BE2C (cell line): ENCODE measurements around the gene FERMT1. TPM values are rescaled to one million over a fixed set of nuclear protein-coding genes. Genes with fewer than 3 reads are reported as not detected.

ENCODE experiments used
- DNase-seq: peaks from one replicate; pipeline ENCODE4 v3.0.0-alpha.2; 2020
- H3K27me3 ChIP-seq: fragments of 250-450 bp; sonication (Bioruptor Pico); 2 replicates; pipeline ENCODE4 v1.5.1; 2020; ENCODE audit warnings: mild to moderate bottlenecking
- H3K36me3 ChIP-seq: fragments of 250-450 bp; sonication (Bioruptor Pico); 2 replicates; pipeline ENCODE4 v1.5.1; 2020; ENCODE audit warnings: mild to moderate bottlenecking
- H3K4me1 ChIP-seq: fragments of 250-450 bp; sonication (Bioruptor Pico); 2 replicates; pipeline ENCODE4 v1.5.1; 2020
- H3K4me3 ChIP-seq: 2 replicates; pipeline ENCODE4 v1.5.1; 2011; ENCODE audit warnings: low read depth, low read length
- H3K9me3 ChIP-seq: fragments of 250-450 bp; sonication (Bioruptor Pico); 2 replicates; pipeline ENCODE4 v1.5.1; 2020
- CTCF ChIP-seq: IDR thresholded peaks from 2 replicates; pipeline ENCODE4 v1.5.1; 2012; ENCODE audit warnings: mild to moderate bottlenecking, low read depth, low read length
- polyA plus RNA-seq: library from polyadenylated mRNA; unstranded; fragments of >200 nt; gene quantifications from one replicate; pipeline ENCODE4 v1.2.1, GENCODE V29; 2012; ENCODE audit warnings: low read depth, missing spikeins; ENCODE audit not compliant: insufficient read length, insufficient read depth

FERMT1 gene
- not detected for polyA plus RNA-seq

DNA sequence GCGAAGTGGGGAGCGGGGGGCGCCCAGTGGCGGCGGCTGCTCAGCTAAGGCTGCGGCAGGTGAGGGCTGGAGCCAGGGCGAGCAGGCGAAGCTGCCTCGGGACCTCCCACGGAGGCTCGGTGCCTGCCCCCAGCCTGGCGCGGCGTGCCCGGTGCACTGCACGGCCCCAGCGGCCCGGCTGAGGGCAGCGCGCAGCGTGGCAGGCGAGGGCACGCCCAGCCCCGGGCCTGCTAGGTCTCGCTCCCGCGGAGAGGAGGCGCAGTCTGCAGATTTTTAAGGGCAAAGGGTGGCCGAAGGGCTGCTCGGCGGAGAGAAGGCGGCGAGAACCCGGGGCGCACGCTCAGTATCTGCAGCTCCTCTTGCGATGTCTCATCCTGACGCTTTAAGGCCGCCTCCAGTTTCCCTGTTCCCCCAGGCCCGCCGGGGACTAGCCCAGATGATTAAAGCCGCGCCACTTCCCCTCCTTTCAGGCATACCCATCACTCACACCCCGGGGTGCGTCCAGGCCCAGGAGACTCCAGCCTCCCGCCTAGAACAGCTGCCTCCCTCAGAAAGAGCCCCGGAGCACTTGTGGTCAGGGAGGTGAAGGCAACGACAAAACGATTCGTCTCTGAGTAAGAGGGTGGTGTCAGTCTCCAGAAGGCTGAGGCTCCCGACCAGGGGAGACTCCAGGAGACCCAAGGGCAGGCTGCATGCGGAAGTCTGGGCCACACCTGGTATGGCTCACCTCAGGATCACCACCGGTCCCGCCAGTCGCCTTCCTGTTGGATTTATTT is at the start of gene FERMT1:
Gene FERMT1 (minus strand): TSS at position 158 of the 776 bp plus-strand sequence. CDS start 3,476 bp downstream, outside the sequence.
- Histone ChIP-seq H3K27me3 (peaks cover 48% of the 10 kb centered on the region), H3K36me3 (no peaks in the 10 kb centered on the region), H3K4me1 (no peaks in the 10 kb centered on the region), H3K4me3 (peak within 1 kb of the TSS; percentile 28), H3K9me3 (no peaks in the 10 kb centered on the region)
- DNase-seq = peak; percentile 37
- TF ChIP-seq CTCF = no peak

- no peaks in the 10 kb centered on the region for H3K36me3 ChIP-seq
- DNase-seq = no peak
- H3K4me3 ChIP-seq = no peak overlapping the region
- H3K9me3 ChIP-seq = no peaks in the 10 kb centered on the region
- H3K4me1 ChIP-seq = no peaks in the 10 kb centered on the region
- H3K27me3 ChIP-seq = no peaks in the 10 kb centered on the region
- TF ChIP-seq CTCF = peak; percentile 20; the same call in 1 of the 2 replicates
These were observed 46.4 kb upstream of the FERMT1 start for GRCh38 chr20:6169251-6169650.

DNA sequence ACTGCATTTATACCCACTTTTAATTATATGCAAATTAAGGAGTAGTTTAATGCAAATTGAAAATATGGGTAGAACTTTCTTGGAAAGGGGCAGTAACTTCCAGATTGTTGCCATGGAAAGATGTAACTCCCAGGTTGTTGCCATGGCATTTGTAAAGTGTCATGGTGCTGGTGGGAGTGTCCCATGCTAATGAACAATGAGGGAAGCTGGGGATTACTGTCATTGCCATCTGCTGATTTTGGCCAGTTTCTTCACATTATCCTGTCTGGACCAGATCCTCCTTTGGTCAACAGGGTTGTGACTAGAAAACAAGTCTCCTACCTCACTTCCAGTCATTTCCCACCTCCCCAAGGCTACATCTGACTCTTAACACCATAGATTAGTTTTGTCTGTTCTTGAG is 45.4 kb upstream of the FERMT1 start:
- H3K36me3 ChIP-seq = no peaks in the 10 kb centered on the region
- H3K27me3 ChIP-seq = no peaks in the 10 kb centered on the region
- no peak for TF ChIP-seq CTCF
- H3K4me3 ChIP-seq = no peak overlapping the region
- no peak for DNase-seq
- no peaks in the 10 kb centered on the region for H3K9me3 ChIP-seq
- no peaks in the 10 kb centered on the region for H3K4me1 ChIP-seq

- Histone ChIP-seq H3K4me3 (no peak overlapping the region), H3K9me3 (no peaks in the 10 kb centered on the region), H3K36me3 (no peaks in the 10 kb centered on the region), H3K27me3 (no peaks in the 10 kb centered on the region; the same call in 1 of the 2 replicates), H3K4me1 (no peaks in the 10 kb centered on the region)
- TF ChIP-seq CTCF = no peak
- no peak for DNase-seq
These were observed 42.5 kb upstream of the FERMT1 start for GRCh38 chr20:6165346-6165745.

DNA sequence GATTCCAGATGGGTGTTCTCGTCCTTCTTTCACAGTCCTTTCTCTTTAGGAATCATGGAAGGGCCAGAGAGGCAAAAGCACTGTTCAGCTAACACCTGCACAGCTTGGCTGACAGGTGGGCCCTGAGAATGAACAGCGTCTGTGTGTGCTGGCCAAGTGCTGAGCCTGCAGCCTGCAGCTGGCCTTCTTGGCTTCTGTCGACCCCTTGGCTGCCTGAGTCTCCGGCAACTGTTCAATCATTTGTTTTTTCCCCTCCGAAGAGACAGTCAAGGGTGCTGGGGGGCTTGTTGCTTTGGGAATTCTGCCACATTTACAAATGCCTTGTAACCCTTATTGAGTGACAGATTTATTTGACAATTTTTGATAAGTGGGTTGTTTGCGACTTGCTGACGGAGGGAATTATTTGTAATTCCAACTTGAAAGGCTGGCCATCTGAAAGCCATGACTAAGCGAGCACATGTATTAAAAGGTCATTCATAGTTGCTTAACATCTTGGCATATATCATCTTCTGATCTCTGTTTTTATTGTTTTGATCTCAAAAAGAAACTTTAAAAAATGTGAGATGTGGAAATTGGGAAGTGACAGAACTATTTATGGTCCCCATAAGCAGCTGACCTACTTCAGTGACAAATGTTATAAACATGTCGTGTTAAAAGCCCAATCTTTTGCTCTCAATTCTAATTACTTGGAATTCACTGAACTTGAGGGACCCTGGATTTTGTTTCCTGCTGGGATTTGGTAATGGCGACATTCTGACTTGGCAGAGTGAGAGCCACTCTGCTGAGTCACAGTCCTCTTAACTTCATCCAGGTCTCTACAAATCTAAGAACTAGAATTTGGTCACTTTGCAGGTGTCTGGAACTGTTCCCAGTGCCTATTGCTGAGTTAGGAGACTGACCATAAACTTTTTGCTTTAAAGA is 41.9 kb upstream of the FERMT1 start:
- no peak for TF ChIP-seq CTCF
- no peak for DNase-seq

More for the DNA sequence above, 41.9 kb upstream of the FERMT1 start:
- Histone ChIP-seq H3K9me3 (no peaks in the 10 kb centered on the region), H3K36me3 (no peaks in the 10 kb centered on the region), H3K4me3 (no peak overlapping the region), H3K27me3 (no peaks in the 10 kb centered on the region; the same call in 1 of the 2 replicates), H3K4me1 (no peaks in the 10 kb centered on the region)
